Psoas muscle (tissue), 8 donors: ENCODE data around the gene CCDC88C. TPM values are rescaled to one million over a fixed set of nuclear protein-coding genes. Genes with fewer than 3 reads are reported as not detected.
"Not testable (repeated sequence)": the region's sequence is repeated elsewhere in the genome, so short reads cannot be mapped to it uniquely, and the experiment has no call there.

Experiments used
- ATAC-seq, 4 donors: fragments of 200-7000 bp; cut with Tn5 transposase; one replicate each; pipeline ENCODE4 v1.9.1; 2020; ENCODE audit warnings: moderate library complexity in 3 of 4, mild to moderate bottlenecking in 2 of 4
- DNase-seq, 2 donors: peaks; one replicate each; pipeline ENCODE4 v3.0.0-alpha.2; 2020
- H3K27ac ChIP-seq: fragments of 200-600 bp; one replicate; pipeline ENCODE4 v1.8.0; 2022
- H3K27me3 ChIP-seq, 3 donors: fragments of 200-600 bp in 1 of 3; one replicate each; pipeline versions ENCODE4 v1.6.1 to v1.8.0; 2013 to 2022; ENCODE audit warnings: low read length in 2 of 3, mild to moderate bottlenecking in 2 of 3, moderate library complexity in 1 of 3; ENCODE audit not compliant: insufficient read depth in 3 of 3
- H3K36me3 ChIP-seq, 2 donors: fragments of 200-600 bp in 1 of 2; one replicate each; pipeline versions ENCODE4 v1.6.1 to v1.8.0; 2013 to 2022; ENCODE audit warnings: low read depth in 1 of 2, mild to moderate bottlenecking in 1 of 2, moderate library complexity in 1 of 2; ENCODE audit not compliant: insufficient read depth in 1 of 2
- H3K4me1 ChIP-seq: fragments of 200-600 bp; one replicate; pipeline ENCODE4 v1.8.0; 2022
- H3K4me3 ChIP-seq: fragments of 200-600 bp; one replicate; pipeline ENCODE4 v1.8.0; 2022; ENCODE audit warnings: mild to moderate bottlenecking
- H3K9me3 ChIP-seq: fragments of 200-600 bp; one replicate; pipeline ENCODE4 v1.8.0; 2022
- CTCF ChIP-seq: fragments of 200-600 bp; IDR thresholded peaks from one replicate; pipeline ENCODE4 v1.8.0; 2022; ENCODE audit warnings: antibody characterized with exemption
- WGBS, 3 donors: extraction: QIAGEN DNeasy Blood & Tissue Kit; methylation state at CpG; one replicate each; pipeline versions ENCODE4 v1.1.6 to v1.1.7; 2013; 5-methylcytosine and 5-hydroxymethylcytosine counted together
- intact Hi-C, 2 donors: fragments of 100-400 bp; cut with DNase I; formaldehyde crosslinking; loops; one replicate each; pipeline versions ENCODE4 v1.11.0 to v1.14.2; 2022
- polyA plus RNA-seq, 3 donors: library from polyadenylated mRNA; stranded (reverse); fragments of 200-250 nt; gene quantifications; one replicate each; pipeline ENCODE4 v1.2.3, GENCODE V29; 2013
- total RNA-seq, 4 donors: library from RNA; stranded (reverse); fragmentation: NEBNext Ultra II Directional in 2 of 4; extraction: Animal tissue kit (Norgen Biotek cat#: 25700) in 2 of 4; gene quantifications; one replicate each; pipeline versions ENCODE4 v1.2.1 to v1.2.4, GENCODE V29; 2021 to 2023
- donor health status: healthy with polysubstance abuse.
- donor health status: DM: no; HTN: no; CAD: no; lungs with moderate emphysema.
- donor health status: Bipolar disorder and iron deficiency.
- donor health status: healthy.
- donor health status: DM: yes; HTN: yes; CAD: no.
- donor health status: DM: no; HTN: no; CAD: no.
- donor health status: DM: no; HTN: no; CAD: no.
- donor health status: DM: yes; HTN: yes; CAD: no.

CCDC88C gene
- total and polyA plus RNA-seq, 7 donors, result 0.49 to 3.9 (median 2.4) TPM

- Histone ChIP-seq H3K4me1 (no peaks in the 10 kb centered on the region), H3K9me3 (no peaks in the 10 kb centered on the region), H3K4me3 (no peak overlapping the region), H3K27me3 (peaks cover 0 to 2% (median 0%) of the 10 kb centered on the region in 3 donors), H3K27ac (no peak overlapping the region), H3K36me3 (no peaks in the 10 kb centered on the region)
- TF ChIP-seq CTCF, result no peak
- intact Hi-C loops, result no loop called here
- no peak for DNase-seq
- no peak for ATAC-seq
- WGBS, 3 donors, result 61 to 70% (median 62%) methylated on average over 8 of the region's 8 CpGs
Measured at GRCh38 chr14:91409928-91410718, 7.5 kb downstream of the CCDC88C start.

DNA sequence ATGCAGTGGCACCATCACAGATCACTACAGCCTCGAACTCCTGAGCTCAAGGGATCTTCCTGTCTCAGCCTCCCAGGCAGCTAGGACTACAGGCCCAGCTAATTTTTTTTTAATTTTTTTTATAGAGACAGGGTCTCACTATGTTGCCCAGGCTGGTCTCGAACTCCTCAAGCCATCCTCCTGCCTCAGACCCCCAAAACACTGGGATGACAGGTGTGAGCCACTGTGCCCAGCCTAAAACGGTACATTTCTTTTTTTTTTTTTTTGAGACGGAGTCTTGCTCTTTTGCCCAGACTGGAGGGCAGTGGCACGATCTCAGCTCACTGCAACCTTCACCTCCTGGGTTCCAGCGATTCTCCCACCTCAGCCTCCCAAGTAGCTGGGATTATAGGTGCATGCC, 8.4 kb downstream of the CCDC88C start:
- intact Hi-C loops, H3K4me1 ChIP-seq, ATAC-seq, H3K9me3 ChIP-seq, DNase-seq, H3K4me3 ChIP-seq, H3K27ac ChIP-seq, H3K36me3 ChIP-seq, H3K27me3 ChIP-seq: not testable (repeated sequence)
- 89 to 94% (median 90%) methylated on average over 6 of the region's 6 CpGs for WGBS, 3 donors

GRCh38 chr14:91406982-91407381, 10.6 kb downstream of the CCDC88C start:
- no peaks in the 10 kb centered on the region for H3K36me3 ChIP-seq
- intact Hi-C loops, result no loop called here
- no peak for TF ChIP-seq CTCF
- no peak for DNase-seq
- 86 to 91% (median 90%) methylated on average over 5 of the region's 5 CpGs for WGBS, 3 donors
- ATAC-seq, result no peak
- H3K9me3 ChIP-seq, result no peaks in the 10 kb centered on the region
- H3K27me3 ChIP-seq, result peaks cover 0 to 2% (median 0%) of the 10 kb centered on the region in 3 donors
- H3K4me1 ChIP-seq, result no peaks in the 10 kb centered on the region
- no peak overlapping the region for H3K27ac ChIP-seq
- no peak overlapping the region for H3K4me3 ChIP-seq

DNA sequence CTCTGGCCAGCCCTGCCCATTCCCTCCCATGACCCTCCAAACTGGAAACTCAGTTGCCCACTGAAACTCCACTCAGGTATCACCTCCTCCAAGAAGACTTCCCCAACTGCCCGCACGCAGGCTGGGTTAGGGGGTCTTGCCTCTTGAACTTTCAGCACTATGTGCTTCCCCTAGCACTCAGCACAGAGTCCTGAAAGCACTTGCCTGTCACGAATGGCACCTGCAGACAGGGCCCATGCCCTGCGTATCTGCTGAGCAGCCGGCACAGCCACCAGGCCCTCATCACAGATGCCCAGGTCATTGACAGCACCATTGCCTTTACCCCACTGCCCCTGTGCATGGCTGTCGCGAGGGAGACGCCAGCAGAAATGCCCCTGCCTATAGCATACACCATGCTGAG, 11.2 kb downstream of the CCDC88C start:
- H3K27me3 ChIP-seq, result peaks cover 0 to 2% (median 0%) of the 10 kb centered on the region in 3 donors
- no peaks in the 10 kb centered on the region for H3K9me3 ChIP-seq
- no peak overlapping the region for H3K4me3 ChIP-seq
- ATAC-seq, result no peak
- DNase-seq, result no peak
- TF ChIP-seq CTCF, result no peak
- WGBS, 3 donors, result 94 to 98% (median 94%) methylated on average over 8 of the region's 8 CpGs
- H3K4me1 ChIP-seq, result no peaks in the 10 kb centered on the region
- H3K27ac ChIP-seq, result no peak overlapping the region
- H3K36me3 ChIP-seq, result no peaks in the 10 kb centered on the region
- intact Hi-C loops, result no loop called here

DNA sequence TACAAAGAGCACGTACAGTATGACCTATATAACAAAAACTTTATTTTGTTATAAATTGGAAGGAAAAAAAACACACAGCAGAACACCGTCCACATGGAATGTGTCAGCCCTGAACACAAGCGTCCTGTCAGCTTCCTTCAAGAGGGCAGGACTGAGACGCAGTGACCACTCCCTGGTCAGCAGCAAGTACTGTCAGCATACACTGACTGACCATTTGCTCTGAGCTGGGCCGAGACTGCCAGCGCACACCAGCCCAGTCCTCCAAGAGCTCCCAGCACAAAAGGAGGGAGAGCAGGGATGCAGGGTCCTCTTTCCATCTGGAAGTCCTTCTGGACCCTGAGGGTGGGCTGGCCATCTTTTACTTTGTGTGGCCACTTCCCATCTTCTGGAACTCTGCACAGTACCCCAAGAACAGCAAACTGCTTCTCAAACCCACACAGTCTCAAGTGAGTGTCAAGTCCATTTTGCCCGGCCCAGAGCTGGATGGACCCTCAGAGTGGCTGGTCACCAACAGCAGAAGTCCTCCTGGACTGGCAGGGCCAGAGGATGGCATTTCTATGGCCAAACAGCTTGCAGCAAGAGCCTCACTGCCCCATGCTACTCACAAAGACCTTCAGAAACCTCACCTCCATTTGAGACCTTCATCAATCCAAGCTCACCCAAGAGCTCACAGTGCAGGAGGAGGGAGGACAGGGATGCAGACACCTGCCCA, 11.7 kb downstream of the CCDC88C start:
- TF ChIP-seq CTCF, result no peak
- H3K4me1 ChIP-seq, result no peaks in the 10 kb centered on the region
- no peak overlapping the region for H3K27ac ChIP-seq
- no peak overlapping the region for H3K4me3 ChIP-seq
- H3K9me3 ChIP-seq, result no peaks in the 10 kb centered on the region
- H3K36me3 ChIP-seq, result no peaks in the 10 kb centered on the region
- H3K27me3 ChIP-seq, result peaks cover 0 to 2% (median 0%) of the 10 kb centered on the region in 3 donors
- peak in 1 of 4 donors; percentile 33 for ATAC-seq
- intact Hi-C loops, result no loop called here
- no peak for DNase-seq
- 66 to 73% (median 68%) methylated on average over 7 of the region's 7 CpGs for WGBS, 3 donors
